Upper lobe of right lung (tissue), 1 donor: Measurements from ENCODE around the gene RFWD3. TPM values are rescaled to one million over a fixed set of nuclear protein-coding genes. Genes with fewer than 3 reads are reported as not detected.
"Not testable (repeated sequence)": the region's sequence is repeated elsewhere in the genome, so short reads cannot be mapped to it uniquely, and the experiment has no call there.

Source experiments
- ATAC-seq: fragments of 200-7000 bp; cut with Tn5 transposase; one replicate; pipeline ENCODE4 v1.9.1; 2020; ENCODE audit warnings: mild to moderate bottlenecking, moderate library complexity
- DNase-seq: peaks from one replicate; pipeline ENCODE4 v3.0.0-alpha.2; 2020
- H3K27ac ChIP-seq: fragments of 200-600 bp; one replicate; pipeline ENCODE4 v1.8.0; 2022
- H3K27me3 ChIP-seq: fragments of 200-600 bp; one replicate; pipeline ENCODE4 v1.8.0; 2022; ENCODE audit warnings: mild to moderate bottlenecking
- H3K36me3 ChIP-seq: fragments of 200-600 bp; one replicate; pipeline ENCODE4 v1.8.0; 2022
- H3K4me1 ChIP-seq: fragments of 200-600 bp; one replicate; pipeline ENCODE4 v1.8.0; 2022
- H3K4me3 ChIP-seq: fragments of 200-600 bp; one replicate; pipeline ENCODE4 v1.8.0; 2022; ENCODE audit warnings: mild to moderate bottlenecking
- H3K9me3 ChIP-seq: fragments of 200-600 bp; one replicate; pipeline ENCODE4 v1.8.0; 2022
- CTCF ChIP-seq: fragments of 200-600 bp; IDR thresholded peaks from one replicate; pipeline ENCODE4 v1.8.0; 2022; ENCODE audit warnings: antibody characterized with exemption
- intact Hi-C: fragments of 100-400 bp; cut with DNase I; formaldehyde crosslinking; loops from one replicate; pipeline ENCODE4 v1.11.0; 2022
- total RNA-seq: library from RNA; stranded (reverse); fragmentation: NEBNext Ultra II Directional; extraction: Animal tissue kit (Norgen Biotek cat#: 25700); gene quantifications from one replicate; pipeline ENCODE4 v1.2.1, GENCODE V29; 2021
- donor health status: DM: no; HTN: yes; CAD: no; lungs with severe emphysema.

RFWD3 gene
- total RNA-seq, 1 donor from 2014 or later, result 16.7 TPM

- no peak for ATAC-seq
- DNase-seq, result no peak
- H3K36me3 ChIP-seq, result peaks cover 67% of the 10 kb centered on the region
These were observed 5.6 kb downstream of the RFWD3 start for GRCh38 chr16:74661064-74661463.

DNA sequence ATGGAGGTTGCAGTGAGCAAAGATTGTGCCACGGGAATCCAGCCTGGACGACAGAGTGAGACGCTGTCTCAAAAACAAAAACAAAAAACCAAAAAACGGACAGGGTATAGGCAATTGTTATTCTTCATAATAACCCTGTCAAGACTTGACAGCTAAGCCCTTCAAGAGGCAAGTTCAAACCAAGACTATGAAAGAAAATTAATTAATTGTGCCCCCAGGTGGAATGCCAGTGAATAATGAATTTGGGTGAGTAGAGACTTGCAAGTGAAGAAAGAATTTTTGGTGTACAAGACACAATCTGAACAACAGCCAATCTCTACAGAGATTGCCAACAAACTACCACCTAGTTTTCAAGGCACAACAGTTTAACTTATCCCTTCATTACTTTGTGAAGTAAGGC is 6.3 kb downstream of the RFWD3 start:
- no peaks in the 10 kb centered on the region for H3K9me3 ChIP-seq
- H3K27ac ChIP-seq, result no peak overlapping the region
- no peak overlapping the region for H3K4me3 ChIP-seq
- H3K36me3 ChIP-seq, result peaks cover 70% of the 10 kb centered on the region
- DNase-seq (no peak), ATAC-seq (no peak)
- no peak for TF ChIP-seq CTCF
- intact Hi-C loops, result no loop called here
- H3K4me1 ChIP-seq, result peaks cover 2% of the 10 kb centered on the region
- H3K27me3 ChIP-seq, result no peaks in the 10 kb centered on the region

More at GRCh38 chr16:74661064-74661463, 5.6 kb downstream of the RFWD3 start:
- no peak for TF ChIP-seq CTCF
- peaks cover 9% of the 10 kb centered on the region for H3K4me1 ChIP-seq
- H3K27ac ChIP-seq, result no peak overlapping the region
- H3K27me3 ChIP-seq, result no peaks in the 10 kb centered on the region
- intact Hi-C loops, result no loop called here
- H3K4me3 ChIP-seq, result no peak overlapping the region
- no peaks in the 10 kb centered on the region for H3K9me3 ChIP-seq

DNA sequence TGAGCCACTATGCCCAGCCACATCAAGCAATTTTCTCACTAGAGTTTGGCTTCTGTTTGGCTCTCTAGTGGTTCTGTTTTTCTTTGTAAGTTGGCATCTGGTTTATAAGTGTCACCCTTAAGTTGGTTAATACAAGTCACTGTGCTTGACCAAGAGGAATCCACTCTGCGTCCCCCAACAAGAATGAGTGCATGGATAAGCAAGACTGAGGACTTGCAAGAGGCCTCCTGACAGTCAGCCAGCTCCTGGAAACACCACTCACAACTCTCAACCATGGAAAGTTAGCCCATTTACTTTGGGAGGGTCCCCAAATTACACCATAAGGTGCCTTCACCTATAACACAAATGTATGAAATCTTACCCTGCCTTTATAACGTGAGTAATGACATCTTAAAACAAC is 7.6 kb downstream of the RFWD3 start:
- no peak overlapping the region for H3K27ac ChIP-seq
- DNase-seq (no peak), ATAC-seq (no peak)
- peaks cover 68% of the 10 kb centered on the region for H3K36me3 ChIP-seq
- H3K27me3 ChIP-seq, result no peaks in the 10 kb centered on the region
- H3K4me3 ChIP-seq, result no peak overlapping the region
- intact Hi-C loops, result no loop called here
- H3K4me1 ChIP-seq, result peaks cover 4% of the 10 kb centered on the region
- no peak for TF ChIP-seq CTCF
- H3K9me3 ChIP-seq, result no peaks in the 10 kb centered on the region

- Histone ChIP-seq H3K4me3 (no peak overlapping the region), H3K27me3 (no peaks in the 10 kb centered on the region), H3K36me3 (peaks cover 58% of the 10 kb centered on the region), H3K4me1 (peaks cover 5% of the 10 kb centered on the region), H3K27ac (no peak overlapping the region), H3K9me3 (no peaks in the 10 kb centered on the region)
- no peak for DNase-seq
- no peak for ATAC-seq
- intact Hi-C loops, result no loop called here
- TF ChIP-seq CTCF, result no peak
These were observed 8.6 kb downstream of the RFWD3 start for GRCh38 chr16:74657870-74658642.

- peaks cover 5% of the 10 kb centered on the region for H3K4me1 ChIP-seq
- no peaks in the 10 kb centered on the region for H3K9me3 ChIP-seq
- no peaks in the 10 kb centered on the region for H3K27me3 ChIP-seq
- DNase-seq (no peak), ATAC-seq (no peak)
- H3K36me3 ChIP-seq, result peaks cover 51% of the 10 kb centered on the region
- H3K4me3 ChIP-seq, result no peak overlapping the region
- H3K27ac ChIP-seq, result no peak overlapping the region
- no peak for TF ChIP-seq CTCF
- intact Hi-C loops, result no loop called here
These were observed 12.1 kb downstream of the RFWD3 start for GRCh38 chr16:74654536-74655050.

DNA sequence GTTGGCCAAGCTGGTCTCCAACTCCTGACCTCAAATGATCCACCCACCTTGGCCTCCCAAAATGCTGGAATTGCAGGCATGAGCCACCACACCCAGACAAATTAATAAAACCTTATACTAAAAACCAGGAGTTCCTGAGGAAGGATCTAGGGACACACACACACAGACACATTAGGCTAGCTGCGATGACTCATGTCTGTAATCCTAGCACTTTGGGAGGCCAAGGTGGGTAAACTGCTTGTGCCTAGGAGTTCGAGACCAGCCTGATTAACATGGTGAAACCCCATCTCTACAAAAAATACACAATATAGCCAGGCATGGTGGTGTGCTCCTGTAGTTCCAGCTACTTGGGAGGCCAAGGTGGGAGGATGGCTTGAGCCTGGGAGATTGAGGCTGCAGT is 13.8 kb downstream of the RFWD3 start:
- DNase-seq, H3K27ac ChIP-seq, intact Hi-C loops, H3K27me3 ChIP-seq, H3K4me3 ChIP-seq, H3K4me1 ChIP-seq, H3K9me3 ChIP-seq, ATAC-seq: not testable (repeated sequence)
- peaks cover 48% of the 10 kb centered on the region for H3K36me3 ChIP-seq
